GM12892 (cell line): ENCODE measurements around the gene LPIN1.

ENCODE experiments used
- DNase-seq: peaks from one replicate; pipeline ENCODE4 v3.0.0; 2011; ENCODE audit not compliant: insufficient read length
- FAIRE-seq: peaks from 2 replicates; lab custom pipeline; 2011; peaks lifted over from hg19 to GRCh38; lab: Jason Lieb, UNC
- POLR2A ChIP-seq: IDR thresholded peaks from 2 replicates; pipeline ENCODE4 v1.6.1; 2011; ENCODE audit warnings: low read depth, low read length, control low read depth
- POLR2AphosphoS5 ChIP-seq: IDR thresholded peaks from 2 replicates; pipeline ENCODE4 v1.6.1; 2011; ENCODE audit warnings: low read depth, low read length, control low read depth
- TAF1 ChIP-seq: IDR thresholded peaks from 2 replicates; pipeline ENCODE4 v1.6.1; 2011; ENCODE audit warnings: low read depth, mild to moderate bottlenecking, control low read depth, low read length, borderline replicate concordance

LPIN1 gene

GRCh38 chr2:11773111-11773510, 26.7 kb downstream of the LPIN1 start:
- no peak for TF ChIP-seq POLR2A
- no peak for TF ChIP-seq TAF1
- TF ChIP-seq POLR2AphosphoS5 = no peak
- FAIRE-seq (no peak), DNase-seq (no peak)

DNA sequence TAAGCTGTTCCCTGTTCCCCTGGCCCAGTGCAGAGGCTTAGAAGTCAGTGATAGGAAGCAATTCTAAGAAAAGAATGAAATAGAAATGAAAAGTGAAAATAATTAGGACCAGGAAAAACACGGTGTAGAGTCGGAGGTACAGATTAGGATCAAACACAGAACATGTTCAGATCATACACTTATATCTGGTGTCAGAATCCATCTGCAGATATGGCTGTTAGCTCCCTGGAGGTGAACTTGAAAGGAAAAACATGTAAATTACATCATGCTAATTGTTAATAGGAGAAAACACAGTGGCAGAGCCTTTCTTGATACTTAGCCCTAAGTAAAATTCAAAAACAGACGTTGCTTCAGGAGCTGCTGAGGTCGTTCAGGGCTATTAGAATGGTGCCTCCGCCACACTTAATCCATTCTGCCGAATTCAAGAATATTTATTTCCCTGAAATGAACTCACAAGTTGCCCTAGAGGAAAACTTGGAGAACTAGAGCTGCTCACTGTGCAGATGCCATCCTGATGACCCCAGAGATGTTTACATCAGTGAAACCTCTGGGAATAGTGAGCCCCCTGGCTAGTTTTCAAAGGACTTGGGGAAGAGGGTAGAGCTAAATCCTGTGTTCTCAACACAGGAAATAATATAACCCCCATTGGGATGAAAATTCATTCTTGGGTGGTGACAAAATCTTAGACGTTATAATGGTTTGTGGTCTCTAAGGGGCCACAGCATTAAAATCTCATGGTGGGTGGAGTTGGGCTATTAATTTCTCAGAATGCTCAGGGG, 27.5 kb downstream of the LPIN1 start:
- DNase-seq (no peak), FAIRE-seq (no peak)
- TF ChIP-seq POLR2A (no peak), POLR2AphosphoS5 (no peak), TAF1 (no peak)

GRCh38 chr2:11774600-11774999, 28.2 kb downstream of the LPIN1 start:
- FAIRE-seq = no peak
- no peak for TF ChIP-seq POLR2A
- no peak for TF ChIP-seq POLR2AphosphoS5
- TF ChIP-seq TAF1 = no peak
- DNase-seq = no peak

- no peak for DNase-seq
- no peak for FAIRE-seq
- TF ChIP-seq TAF1 (no peak), POLR2AphosphoS5 (no peak), POLR2A (no peak)
Observed at GRCh38 chr2:11775384-11775783, 29.0 kb downstream of the LPIN1 start.

DNA sequence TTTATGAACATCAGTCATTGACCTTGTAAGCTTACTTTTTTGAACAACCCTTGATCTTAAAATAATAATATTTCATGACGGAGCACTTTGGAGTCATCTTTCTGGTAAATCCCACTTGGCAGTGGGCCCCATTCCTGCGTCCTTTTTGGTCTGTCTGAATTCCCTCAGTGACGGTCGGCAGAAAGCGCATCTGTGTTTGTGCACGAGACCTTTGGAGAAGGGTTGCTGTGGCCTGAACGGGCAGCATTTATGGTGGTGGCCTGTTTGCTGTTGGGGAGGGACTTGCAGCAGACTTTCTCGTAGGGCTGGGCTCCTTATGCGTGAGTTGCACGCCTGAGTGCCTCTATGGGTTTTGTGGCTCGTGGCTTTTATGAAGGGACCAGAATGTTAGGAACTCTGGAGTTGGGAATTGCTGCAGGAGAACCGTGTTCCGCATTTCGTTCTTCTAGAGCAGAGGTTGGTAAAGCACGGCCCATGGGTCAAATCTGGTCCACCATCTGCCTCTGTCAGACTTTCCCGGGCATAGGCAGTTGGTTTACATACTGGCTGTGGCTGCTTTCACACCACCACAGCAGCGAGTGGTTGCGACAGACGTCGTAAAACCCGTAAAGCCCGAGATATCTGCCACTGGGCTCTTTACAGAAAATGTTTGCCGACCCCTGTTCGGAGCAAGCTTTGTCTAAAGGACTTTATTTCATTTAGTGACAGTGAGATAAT, 30.8 kb downstream of the LPIN1 start:
- no peak for FAIRE-seq
- TF ChIP-seq POLR2A = no peak
- no peak for TF ChIP-seq POLR2AphosphoS5
- TF ChIP-seq TAF1 = no peak
- no peak for DNase-seq

GRCh38 chr2:11777886-11778415, 31.5 kb downstream of the LPIN1 start:
- no peak for DNase-seq
- TF ChIP-seq TAF1 (no peak), POLR2AphosphoS5 (no peak), POLR2A (no peak)
- no peak for FAIRE-seq

GRCh38 chr2:11778416-11778815, 32.0 kb downstream of the LPIN1 start:
- no peak for FAIRE-seq
- DNase-seq = no peak
- TF ChIP-seq TAF1 (no peak), POLR2AphosphoS5 (no peak), POLR2A (no peak)

- FAIRE-seq = peak; percentile 79
- peak; percentile 71 for DNase-seq
- TF ChIP-seq POLR2AphosphoS5 (no peak), POLR2A (no peak), TAF1 (no peak)
Observed at GRCh38 chr2:11778923-11779757, 32.7 kb downstream of the LPIN1 start.

DNA sequence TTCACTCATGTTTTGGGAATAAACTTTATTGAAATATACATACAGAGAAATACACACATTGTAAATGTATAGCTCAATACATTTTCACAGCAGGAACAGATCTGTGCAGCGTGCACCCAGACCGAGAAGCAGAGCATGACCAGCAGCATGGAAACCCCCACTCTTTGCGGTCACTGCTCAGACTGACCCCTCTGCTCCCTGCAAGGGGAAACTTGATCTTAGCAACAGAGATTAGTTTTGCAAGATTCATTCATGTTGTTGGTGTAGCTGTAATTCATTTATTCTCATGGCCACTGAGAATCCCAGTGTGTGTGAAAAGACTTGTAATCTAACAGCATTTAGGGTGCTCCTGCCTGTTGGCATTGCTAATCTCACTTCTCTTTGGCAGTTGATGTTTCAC, 35.2 kb downstream of the LPIN1 start:
- no peak for DNase-seq
- no peak for TF ChIP-seq TAF1
- no peak for TF ChIP-seq POLR2A
- TF ChIP-seq POLR2AphosphoS5 = no peak
- FAIRE-seq = no peak

DNA sequence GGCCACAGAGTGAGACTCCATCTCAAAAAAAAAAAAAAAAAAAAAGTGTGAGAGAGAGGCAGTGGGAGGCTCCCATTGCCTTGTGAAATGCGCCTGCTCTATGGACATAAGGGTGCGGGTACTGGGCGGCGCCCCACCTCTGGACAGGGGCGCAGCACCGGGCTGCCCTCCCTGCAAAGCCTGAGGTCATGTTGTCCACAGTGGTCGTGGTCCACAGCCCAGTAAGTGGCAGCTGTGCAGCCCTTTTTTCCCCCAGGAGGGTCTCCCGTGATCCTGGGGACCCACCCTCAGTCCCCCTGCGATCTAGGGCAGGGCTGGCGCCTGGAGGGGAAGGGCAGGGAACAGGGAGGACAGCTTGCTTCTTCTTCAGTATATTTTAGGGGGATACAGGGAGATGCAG, 37.8 kb downstream of the LPIN1 start:
- no peak for TF ChIP-seq TAF1
- no peak for TF ChIP-seq POLR2A
- no peak for TF ChIP-seq POLR2AphosphoS5
- DNase-seq (no peak), FAIRE-seq (no peak)
